ENCODE data around the gene CCDC7.
"Not testable (repeated sequence)": the region's sequence is repeated elsewhere in the genome, so short reads cannot be mapped to it uniquely, and the experiment has no call there.

Gene CCDC7

DNA sequence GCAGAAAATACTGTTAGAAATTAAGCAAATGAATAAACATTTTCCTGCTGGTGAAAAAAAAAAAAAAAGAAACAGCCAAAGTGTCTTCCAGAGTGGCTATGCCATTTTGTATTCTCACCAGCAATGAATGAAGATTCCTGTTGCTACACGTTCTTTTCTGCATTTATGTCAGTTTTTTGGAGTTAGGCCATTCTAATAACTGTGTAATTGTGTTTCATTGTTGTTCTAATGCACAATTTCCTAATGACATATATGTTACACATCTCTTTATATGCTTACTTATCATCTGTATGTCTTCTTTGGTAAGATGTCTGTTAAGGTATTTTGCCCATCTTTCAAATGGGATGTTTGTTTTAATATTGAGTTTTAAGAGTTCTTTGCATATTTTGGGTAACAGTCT is 298.4 kb downstream of the CCDC7 start:
- no peak for DNase-seq

DNA sequence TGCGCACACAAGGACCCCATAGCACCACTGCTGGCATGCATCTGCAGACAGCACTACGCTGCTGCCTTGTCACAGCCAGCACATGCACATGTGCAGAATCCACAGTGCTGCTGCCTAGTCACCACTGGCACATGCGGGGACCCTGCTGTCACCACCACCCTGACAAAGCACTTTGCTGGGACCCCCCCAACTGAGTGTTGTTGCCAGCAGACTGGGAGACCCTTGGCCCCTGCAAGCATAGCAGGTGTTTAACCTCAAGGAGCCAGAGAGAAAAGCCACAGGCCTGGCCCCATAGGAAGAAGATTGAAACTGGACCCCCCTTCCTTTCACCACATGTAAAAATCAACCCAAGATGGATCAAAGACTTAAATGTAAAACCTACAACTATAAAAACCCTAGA is 300.9 kb downstream of the CCDC7 start:
- DNase-seq: no peak

DNA sequence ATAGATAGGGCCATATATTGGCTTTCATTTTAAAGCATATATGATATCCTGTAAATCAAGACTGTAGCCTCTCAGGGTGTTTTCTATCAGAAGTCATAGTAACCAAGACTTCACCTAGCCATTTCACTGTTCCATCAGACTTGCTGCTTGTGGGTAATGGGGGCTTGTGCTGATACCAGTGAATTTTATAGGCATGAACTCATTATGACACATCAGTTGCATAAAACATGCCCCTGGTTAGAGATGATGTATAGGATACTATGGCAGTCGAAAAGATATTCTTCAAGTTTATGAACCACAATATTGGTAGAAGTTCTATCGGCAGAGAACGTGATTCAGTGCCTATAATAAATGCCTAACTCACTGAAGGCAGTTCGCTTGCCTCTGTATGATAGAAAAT is 305.6 kb downstream of the CCDC7 start:
- DNase-seq: no peak

- not testable (repeated sequence) for DNase-seq
These were observed 309.0 kb downstream of the CCDC7 start for GRCh38 chr10:32754900-32755299.

DNA sequence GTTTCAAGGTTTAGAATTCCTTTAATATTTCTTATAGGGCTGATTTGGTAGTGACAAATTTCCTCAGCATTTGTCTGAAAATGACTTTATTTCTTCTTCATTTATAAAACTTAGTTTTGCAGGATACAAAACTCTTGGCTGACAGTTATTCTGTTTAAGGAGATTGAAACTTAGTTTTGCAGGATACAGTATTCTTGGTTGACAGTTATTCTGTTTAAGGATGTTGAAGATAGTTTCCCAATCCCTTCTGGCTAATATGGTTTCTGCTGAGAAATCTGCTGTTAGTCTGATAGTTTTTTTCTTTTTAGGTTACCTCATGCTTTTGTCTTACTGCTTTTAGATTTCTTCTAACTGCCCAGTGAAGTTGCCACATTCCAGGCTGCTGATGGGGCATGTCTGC is 325.3 kb downstream of the CCDC7 start:
- DNase-seq: no peak

DNA sequence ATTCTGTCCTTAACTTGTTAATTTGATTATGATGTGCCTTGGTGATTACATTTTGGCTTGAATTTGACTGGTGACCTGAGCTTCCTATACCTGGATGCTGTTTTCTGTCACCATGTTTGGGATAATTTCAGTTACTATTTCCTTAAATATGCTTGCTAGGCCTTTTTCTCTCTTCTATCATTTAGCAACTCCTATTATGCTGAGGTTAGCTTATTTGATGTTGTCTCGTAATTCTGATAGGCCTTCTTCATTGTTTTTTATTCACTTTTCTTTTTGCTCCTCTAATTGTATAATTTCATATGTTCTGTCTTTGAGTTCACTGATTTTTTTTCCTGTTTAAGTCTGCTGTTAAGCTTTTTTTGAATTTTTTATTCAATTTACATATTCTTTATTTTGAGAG is 327.2 kb downstream of the CCDC7 start:
- no peak for DNase-seq

- no peak for DNase-seq
These were observed 341.0 kb downstream of the CCDC7 start for GRCh38 chr10:32786968-32787367.

- DNase-seq: no peak
These were observed 341.8 kb downstream of the CCDC7 start for GRCh38 chr10:32787690-32788284.

GRCh38 chr10:32788359-32788758 is 342.4 kb downstream of the CCDC7 start:
- DNase-seq: no peak

- no peak for DNase-seq
These were observed 344.5 kb downstream of the CCDC7 start for GRCh38 chr10:32790483-32790882.

GRCh38 chr10:32793033-32793432 is 347.1 kb downstream of the CCDC7 start:
- DNase-seq: no peak

GRCh38 chr10:32795598-32796183 is 349.8 kb downstream of the CCDC7 start:
- DNase-seq: peak; percentile 23

- DNase-seq: not testable (repeated sequence)
These were observed 351.5 kb downstream of the CCDC7 start for GRCh38 chr10:32797393-32797792.

DNA sequence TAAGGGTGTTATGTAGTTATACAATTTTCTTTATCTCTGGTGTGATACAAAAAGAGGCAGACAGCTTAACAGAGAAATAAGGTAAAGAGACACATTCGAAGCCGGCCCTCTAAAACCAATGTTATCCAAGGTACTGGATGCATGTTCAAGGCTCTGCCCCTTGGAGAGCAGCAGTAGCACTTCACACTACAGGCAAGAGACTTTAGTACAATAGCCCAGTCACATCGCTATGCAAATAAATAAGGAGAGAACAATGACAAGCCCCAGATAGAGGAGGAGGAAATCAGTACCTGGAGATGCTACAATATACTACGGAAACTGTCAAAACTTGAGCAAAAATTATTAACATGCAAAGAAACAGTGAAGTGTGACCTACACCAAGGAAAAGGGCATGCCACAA is 401.0 kb downstream of the CCDC7 start:
- no peak for DNase-seq

DNA sequence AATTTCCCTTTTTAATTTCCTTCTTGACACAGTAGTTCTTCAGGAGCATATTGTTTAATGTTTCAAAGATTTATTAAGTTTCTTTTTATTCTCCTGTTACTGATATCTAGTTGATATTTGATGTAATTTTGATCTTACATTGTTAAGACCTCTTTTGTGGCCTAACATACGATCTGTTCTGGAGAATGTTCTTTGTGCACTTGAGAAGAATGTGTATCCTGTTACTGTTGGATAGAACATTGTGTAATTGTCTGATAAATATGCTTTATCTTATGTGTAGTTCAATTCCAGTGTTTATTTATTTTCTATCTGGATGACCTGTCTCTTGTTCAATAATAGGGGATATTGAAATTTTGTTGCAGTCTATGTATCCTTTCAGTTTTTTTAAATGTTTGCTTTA is 405.4 kb downstream of the CCDC7 start:
- no peak for DNase-seq

GRCh38 chr10:32854435-32854834 is 408.5 kb downstream of the CCDC7 start:
- DNase-seq: no peak

GRCh38 chr10:32865170-32865569 is 419.2 kb downstream of the CCDC7 start:
- DNase-seq: no peak

GRCh38 chr10:32877915-32878314 is 432.0 kb downstream of the CCDC7 start:
- DNase-seq: no peak

DNA sequence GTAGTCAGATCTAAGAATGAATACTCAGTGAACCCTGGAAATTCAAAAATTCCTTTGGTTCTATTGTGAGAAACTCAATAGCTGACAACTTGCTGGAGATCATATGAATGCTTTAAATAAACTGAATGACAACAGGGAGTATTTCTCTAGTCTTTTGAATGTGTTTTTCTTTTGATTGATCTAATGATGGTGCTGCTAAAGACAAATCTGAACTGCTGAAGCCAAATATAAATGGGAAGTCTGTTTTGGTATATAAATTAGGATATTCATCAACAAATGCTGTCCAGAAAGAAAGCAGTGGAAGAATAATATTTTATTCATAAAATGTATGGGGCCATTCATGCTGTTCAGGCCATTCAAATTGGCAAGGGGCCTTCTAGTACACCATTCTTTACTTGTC is 432.7 kb downstream of the CCDC7 start:
- no peak for DNase-seq

GRCh38 chr10:32882076-32882475 is 436.1 kb downstream of the CCDC7 start:
- no peak for DNase-seq

- DNase-seq: no peak
These were observed 441.5 kb downstream of the CCDC7 start for GRCh38 chr10:32887481-32887880.

DNA sequence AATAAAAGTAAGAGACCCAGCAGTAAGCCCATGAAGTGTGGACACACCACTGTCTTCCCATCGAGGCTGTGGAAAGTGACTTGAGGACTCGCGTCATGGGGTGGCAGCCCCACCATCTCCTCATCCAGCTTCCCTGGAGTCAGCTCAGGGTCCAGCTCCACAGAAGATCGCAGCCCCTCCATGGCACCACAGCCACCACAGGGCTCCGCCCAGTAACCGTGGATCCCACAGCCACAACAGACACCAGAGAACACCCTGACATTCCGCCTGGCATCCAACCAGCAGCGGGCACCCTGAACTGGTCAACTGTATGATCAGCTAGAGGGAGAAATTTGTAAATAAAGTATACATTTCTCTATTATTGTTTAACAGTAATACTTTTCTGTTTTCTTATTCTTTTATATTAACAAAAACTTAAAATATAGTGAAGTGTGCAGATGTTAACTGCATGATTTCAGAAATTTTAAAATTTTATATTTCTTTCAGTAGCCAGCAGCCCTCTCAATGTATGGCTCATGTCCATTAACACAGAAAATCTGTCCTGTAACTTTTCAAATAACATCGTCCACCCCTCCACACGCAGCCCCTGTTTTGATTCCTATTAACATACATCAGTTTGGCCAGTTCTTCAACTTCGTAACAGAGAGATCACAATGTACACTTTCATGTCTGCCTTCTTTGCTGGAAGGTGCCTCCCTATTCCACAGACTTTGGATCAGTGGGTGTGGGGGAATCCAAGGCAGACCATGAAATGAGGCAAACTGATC is 442.4 kb downstream of the CCDC7 start:
- DNase-seq: no peak

- no peak for DNase-seq
These were observed 443.8 kb downstream of the CCDC7 start for GRCh38 chr10:32889631-32890212.

DNA sequence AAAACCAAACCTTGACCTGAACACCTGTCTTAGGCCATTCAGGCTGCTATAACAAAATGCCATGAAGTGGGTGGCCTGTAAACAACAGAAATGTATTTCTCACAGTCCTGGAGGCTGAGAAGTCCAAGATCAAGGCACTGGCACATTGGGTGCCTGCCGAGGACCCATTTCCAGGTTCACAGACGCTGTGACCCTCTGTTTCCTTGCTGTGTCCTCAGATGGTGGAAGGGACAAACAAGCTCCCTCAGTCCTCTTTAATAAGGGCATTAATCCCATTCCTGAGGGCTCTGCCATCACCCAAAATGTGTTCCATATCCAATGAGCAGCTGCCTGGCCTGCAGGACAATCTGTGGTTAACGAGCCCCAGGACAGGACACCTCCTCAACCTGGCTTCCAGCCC is 444.5 kb downstream of the CCDC7 start:
- DNase-seq: no peak
